Measurements from ENCODE around the gene KDM4D. TPM values are rescaled to one million over a fixed set of nuclear protein-coding genes. Genes with fewer than 3 reads are reported as not detected.

The KDM4D gene
- total RNA-seq, 6 experiments from 2014 or later, result 0.33 to 1.1 (median 0.64) TPM

DNA sequence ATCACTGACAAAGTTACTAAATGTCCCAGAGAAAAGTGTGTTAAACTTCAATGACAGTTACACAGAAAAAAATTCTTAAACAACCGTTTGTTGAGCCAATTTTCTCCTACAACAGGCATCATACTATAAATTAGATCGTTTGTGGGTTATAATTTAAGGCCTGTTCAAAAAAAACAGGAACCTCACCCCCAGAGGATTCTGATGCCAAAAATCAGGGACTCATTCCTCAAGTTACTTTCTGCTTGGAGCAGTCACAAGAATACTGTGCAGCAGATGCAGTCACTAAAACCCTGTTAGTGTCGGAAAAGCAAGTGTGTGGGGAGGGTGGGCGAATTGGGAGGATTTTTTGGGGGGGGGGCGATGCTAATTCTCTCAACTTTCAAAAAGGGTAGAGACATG lies 810 bp upstream of the KDM4D start:
- Mint-ChIP-seq H3K4me1 (ENCODE audit: low read depth) (peaks cover 47% of the 10 kb centered on the region), H3K27me3 (ENCODE audit: insufficient read depth) (peaks cover 1% of the 10 kb centered on the region; the same call in 1 of the 2 replicates), H3K36me3 (ENCODE audit: low read depth) (peaks cover 30% of the 10 kb centered on the region), H3K9me3 (no peaks in the 10 kb centered on the region), H3K4me3 (peak overlapping the region; percentile 94), H3K27ac (peak overlapping the region; percentile 86)
- DNase-seq, result no peak
- TF ChIP-seq, protein P1, sequence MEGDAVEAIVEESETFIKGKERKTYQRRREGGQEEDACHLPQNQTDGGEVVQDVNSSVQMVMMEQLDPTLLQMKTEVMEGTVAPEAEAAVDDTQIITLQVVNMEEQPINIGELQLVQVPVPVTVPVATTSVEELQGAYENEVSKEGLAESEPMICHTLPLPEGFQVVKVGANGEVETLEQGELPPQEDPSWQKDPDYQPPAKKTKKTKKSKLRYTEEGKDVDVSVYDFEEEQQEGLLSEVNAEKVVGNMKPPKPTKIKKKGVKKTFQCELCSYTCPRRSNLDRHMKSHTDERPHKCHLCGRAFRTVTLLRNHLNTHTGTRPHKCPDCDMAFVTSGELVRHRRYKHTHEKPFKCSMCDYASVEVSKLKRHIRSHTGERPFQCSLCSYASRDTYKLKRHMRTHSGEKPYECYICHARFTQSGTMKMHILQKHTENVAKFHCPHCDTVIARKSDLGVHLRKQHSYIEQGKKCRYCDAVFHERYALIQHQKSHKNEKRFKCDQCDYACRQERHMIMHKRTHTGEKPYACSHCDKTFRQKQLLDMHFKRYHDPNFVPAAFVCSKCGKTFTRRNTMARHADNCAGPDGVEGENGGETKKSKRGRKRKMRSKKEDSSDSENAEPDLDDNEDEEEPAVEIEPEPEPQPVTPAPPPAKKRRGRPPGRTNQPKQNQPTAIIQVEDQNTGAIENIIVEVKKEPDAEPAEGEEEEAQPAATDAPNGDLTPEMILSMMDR (IDR thresholded peaks at IDR 0.05), result no peak

GRCh38 chr11:94974178-94974577 lies 669 bp downstream of the KDM4D start:
- Mint-ChIP-seq H3K4me3 (peak overlapping the region; percentile 94), H3K27ac (peak overlapping the region; percentile 86)
- no peak for DNase-seq

GRCh38 chr11:94975599-94975998 lies 2.1 kb downstream of the KDM4D start:
- Mint-ChIP-seq H3K9me3 (no peaks in the 10 kb centered on the region), H3K4me1 (ENCODE audit: low read depth) (peaks cover 29% of the 10 kb centered on the region), H3K27me3 (ENCODE audit: insufficient read depth) (peaks cover 1% of the 10 kb centered on the region; the same call in 1 of the 2 replicates), H3K4me3 (no peak overlapping the region), H3K36me3 (ENCODE audit: low read depth) (peaks cover 13% of the 10 kb centered on the region; the same call in 1 of the 2 replicates), H3K27ac (no peak overlapping the region)
- no peak for DNase-seq
- TF ChIP-seq, protein P1 (IDR thresholded peaks at IDR 0.05), result no peak

More at GRCh38 chr11:94974178-94974577, 669 bp downstream of the KDM4D start:
- H3K9me3 Mint-ChIP-seq, result no peaks in the 10 kb centered on the region
- peaks cover 35% of the 10 kb centered on the region for H3K4me1 Mint-ChIP-seq (ENCODE audit: low read depth)
- peaks cover 22% of the 10 kb centered on the region for H3K36me3 Mint-ChIP-seq (ENCODE audit: low read depth)
- TF ChIP-seq, protein P1 (IDR thresholded peaks at IDR 0.05), result no peak
- H3K27me3 Mint-ChIP-seq (ENCODE audit: insufficient read depth), result peaks cover 1% of the 10 kb centered on the region; the same call in 1 of the 2 replicates

GRCh38 chr11:94987378-94987777 lies 13.9 kb downstream of the KDM4D start:
- Mint-ChIP-seq H3K27me3 (ENCODE audit: insufficient read depth) (peaks cover 10% of the 10 kb centered on the region), H3K27ac (no peak overlapping the region)
- no peak for DNase-seq

DNA sequence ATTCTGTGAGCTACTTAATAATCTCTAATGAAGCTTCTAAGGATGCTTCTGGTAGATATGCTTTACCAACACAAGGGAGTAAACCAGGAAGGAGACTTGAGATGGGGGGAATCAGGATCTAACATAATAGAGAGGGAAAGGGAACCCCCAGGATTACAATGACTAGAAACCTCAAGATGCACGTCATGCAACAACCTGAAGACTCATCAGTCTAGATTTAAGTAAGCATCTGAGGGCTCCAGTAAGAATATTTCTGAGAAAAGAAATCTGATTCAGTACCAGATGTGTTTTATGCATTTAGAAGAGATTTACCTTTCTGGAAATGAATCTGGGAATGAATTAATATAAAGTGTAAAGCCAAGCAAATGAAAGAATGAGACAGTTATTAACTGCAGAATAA lies 15.2 kb downstream of the KDM4D start:
- H3K27me3 Mint-ChIP-seq (ENCODE audit: insufficient read depth), result peaks cover 10% of the 10 kb centered on the region
- H3K9me3 Mint-ChIP-seq, result no peaks in the 10 kb centered on the region
- H3K4me3 Mint-ChIP-seq, result no peak overlapping the region
- no peak overlapping the region for H3K27ac Mint-ChIP-seq
- no peaks in the 10 kb centered on the region for H3K36me3 Mint-ChIP-seq (ENCODE audit: low read depth)
- no peak for DNase-seq
- TF ChIP-seq, protein P1 (IDR thresholded peaks at IDR 0.05), result no peak
- no peaks in the 10 kb centered on the region for H3K4me1 Mint-ChIP-seq (ENCODE audit: low read depth)

More at GRCh38 chr11:94987378-94987777, 13.9 kb downstream of the KDM4D start:
- TF ChIP-seq, protein P1 (IDR thresholded peaks at IDR 0.05), result no peak
- H3K4me1 Mint-ChIP-seq (ENCODE audit: low read depth), result no peaks in the 10 kb centered on the region
- H3K4me3 Mint-ChIP-seq, result no peak overlapping the region
- H3K36me3 Mint-ChIP-seq (ENCODE audit: low read depth), result no peaks in the 10 kb centered on the region
- H3K9me3 Mint-ChIP-seq, result no peaks in the 10 kb centered on the region

All from HFFc6 (cell line).